ENCODE results near the gene THRB.
"Not testable (repeated sequence)": the region's sequence is repeated elsewhere in the genome, so short reads cannot be mapped to it uniquely, and the experiment has no call there.

The THRB gene

DNA sequence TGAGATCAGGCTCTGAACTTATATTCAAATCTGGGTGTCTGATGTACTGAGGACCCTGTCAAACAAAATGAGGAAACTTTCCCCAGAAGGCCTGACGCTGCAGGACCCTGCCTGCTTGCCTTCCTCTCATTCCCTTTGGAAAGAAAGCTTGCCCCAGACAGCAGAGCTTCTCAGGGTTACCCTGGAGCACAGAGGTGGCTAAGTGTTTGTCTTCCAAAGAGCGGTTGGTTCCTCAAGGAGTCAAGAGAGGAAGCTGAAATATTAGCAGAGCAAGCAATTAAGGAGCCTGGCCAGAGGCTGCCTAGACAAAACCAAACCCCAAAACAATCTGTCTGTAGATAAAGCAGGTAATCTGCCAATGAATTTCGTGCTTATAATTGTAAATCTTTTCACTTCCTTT, 374.2 kb downstream of the THRB start:
- DNase-seq (ENCODE audit: low read depth in 1 of 2, low spot score in 1 of 2): no peak

DNA sequence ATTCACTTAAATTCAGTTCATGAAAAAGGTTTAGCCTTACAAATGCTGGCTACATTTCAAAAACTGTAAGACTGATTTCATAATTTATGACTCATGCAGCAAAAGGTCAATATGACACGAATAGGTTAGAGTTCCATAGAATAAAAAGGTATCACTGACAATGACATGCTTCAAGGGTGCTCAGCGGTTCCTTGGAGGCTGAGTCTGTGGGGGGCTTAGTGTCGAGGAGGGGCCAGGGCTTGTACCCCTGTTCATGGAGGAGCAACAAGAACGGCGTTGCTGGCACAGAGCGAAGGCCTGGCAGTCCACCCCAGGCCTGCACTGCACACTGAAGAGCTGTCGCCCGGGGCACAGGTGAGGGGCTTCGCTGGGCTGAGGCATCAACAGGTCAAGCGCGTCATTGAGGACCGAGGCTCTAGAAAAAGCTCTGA, 375.3 kb downstream of the THRB start:
- no peak for DNase-seq (ENCODE audit: low read depth in 1 of 2, low spot score in 1 of 2)

DNA sequence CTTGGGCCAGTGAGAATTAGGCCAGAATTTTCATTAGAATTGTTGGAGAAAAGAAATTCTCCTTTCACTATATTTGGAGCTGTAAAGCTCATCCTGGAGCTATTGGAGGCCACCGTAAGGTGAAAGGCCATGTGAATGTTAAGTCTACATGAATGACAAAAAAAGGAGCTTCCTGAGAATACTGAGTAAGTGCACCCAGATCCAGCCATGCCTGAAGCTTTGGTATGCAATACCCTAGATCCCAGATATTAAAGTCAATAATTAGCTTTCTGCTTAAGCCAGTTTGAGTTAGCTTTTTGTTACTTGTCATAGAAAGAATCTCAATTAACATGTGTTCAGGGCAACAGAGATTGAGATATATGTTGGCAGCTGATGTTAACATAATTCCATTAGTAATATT, 377.1 kb downstream of the THRB start:
- DNase-seq (ENCODE audit: low read depth in 1 of 2, low spot score in 1 of 2): no peak

- DNase-seq (ENCODE audit: low read depth in 1 of 2, low spot score in 1 of 2): no peak
These were observed 382.9 kb downstream of the THRB start for GRCh38 chr3:24111711-24112110.

DNA sequence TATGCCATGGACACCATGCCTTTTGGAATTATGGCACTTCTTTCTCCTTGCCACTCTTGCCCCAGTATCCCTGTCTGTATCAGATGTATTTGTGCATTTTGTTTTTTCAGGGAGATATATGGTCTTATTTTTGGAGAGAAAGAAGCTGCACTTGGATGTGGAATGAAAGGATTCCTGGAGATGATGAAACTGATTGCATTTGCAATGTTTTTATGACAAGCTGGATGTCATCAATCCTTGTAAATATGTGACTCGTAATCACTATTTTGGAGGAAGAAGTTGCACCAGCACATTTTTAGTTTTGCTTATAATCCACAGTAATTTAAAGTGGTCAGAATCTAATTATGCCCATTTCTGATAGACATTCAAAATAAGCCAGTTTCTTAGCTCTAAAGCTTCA, 384.6 kb downstream of the THRB start:
- no peak for DNase-seq (ENCODE audit: low read depth in 1 of 2, low spot score in 1 of 2)

- no peak for DNase-seq (ENCODE audit: low read depth in 1 of 2, low spot score in 1 of 2)
These were observed 392.9 kb downstream of the THRB start for GRCh38 chr3:24101676-24102168.

GRCh38 chr3:24100696-24101402, 393.8 kb downstream of the THRB start:
- DNase-seq (ENCODE audit: low read depth in 1 of 2, low spot score in 1 of 2): no peak

DNA sequence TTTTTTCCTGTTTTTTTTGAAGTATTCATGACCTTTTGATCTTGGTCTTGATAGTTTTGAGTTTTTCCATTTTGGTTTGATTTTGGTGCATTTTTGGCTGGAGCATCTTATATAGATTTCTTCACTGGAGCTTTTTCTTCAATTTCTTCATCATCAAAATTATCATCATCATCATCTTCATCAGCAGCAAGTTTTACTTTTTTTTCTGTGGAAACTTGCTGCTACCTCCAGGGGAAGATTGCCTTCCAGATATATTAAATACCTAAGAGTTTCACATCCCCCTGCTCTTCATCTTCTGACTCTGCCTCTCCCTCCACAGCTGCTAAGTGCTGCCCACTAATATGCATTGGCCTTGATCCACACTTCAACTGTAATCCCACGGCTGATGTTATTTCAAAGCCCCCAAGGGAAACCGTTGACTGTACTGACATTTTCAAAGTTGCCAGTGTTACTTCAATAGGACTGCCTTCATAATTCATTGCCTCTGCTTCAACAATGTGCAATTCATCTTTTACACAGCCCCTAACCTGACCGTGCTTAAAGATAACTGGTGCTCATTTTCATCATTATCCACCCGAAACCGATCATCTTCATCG, 397.9 kb downstream of the THRB start:
- no peak for DNase-seq (ENCODE audit: low read depth in 1 of 2, low spot score in 1 of 2)

DNA sequence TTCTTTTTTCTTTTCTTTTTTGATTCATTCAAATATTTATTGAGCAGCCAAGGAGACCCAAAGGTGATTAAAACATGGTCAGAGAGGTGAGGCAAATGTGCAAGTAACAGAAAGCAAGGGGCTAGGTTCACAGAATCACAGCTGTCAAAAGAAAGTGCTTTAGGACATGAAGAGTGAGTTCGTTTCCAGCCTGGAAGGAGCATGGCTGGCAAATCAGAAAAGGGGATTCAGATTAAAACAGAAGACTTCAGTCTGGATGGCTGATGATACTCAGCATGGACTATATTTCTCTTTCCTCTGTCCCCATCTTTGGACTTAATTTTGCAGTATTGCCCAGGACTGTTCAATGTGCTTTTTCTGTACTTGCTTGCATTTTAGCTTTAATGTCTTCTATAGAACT, 398.4 kb downstream of the THRB start:
- DNase-seq (ENCODE audit: low read depth in 1 of 2, low spot score in 1 of 2): no peak

DNA sequence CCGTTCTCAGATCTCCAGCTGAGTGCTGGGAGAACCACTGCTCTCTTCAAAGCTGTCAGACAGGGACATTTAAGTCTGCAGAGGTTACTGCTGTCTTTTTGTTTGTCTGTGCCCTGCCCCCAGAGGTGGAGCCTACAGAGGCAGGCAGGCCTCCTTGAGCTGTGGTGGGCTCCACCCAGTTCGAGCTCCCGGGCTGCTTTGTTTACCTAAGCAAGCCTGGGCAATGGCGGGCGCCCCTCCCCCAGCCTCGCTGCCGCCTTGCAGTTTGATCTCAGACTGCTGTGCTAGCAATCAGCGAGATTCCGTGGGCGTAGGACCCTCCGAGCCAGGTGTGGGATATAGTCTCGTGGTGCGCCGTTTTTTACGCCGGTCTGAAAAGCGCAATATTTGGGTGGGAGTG, 399.8 kb downstream of the THRB start:
- not testable (repeated sequence) for DNase-seq (ENCODE audit: low read depth in 1 of 2, low spot score in 1 of 2)

DNA sequence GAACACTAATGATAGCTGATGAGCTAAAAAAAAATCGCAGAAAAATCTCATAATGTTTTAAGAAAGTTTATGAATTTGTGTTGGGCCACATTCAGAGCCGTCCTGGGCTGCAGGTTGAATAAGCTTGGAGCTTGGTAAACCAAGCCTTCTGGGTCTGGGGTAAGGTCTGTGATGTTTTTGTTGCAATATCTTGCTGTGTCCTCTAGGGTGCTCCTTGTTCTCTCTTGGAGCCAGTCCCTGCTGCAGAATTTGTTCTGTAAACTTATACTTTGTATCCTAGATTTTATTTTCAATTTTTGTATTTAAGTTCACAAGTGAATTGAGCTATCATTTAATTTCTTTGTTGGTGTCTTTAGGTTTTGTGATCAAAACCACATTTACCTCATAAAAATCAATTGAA, 405.9 kb downstream of the THRB start:
- DNase-seq (ENCODE audit: low read depth in 1 of 2, low spot score in 1 of 2): no peak

DNA sequence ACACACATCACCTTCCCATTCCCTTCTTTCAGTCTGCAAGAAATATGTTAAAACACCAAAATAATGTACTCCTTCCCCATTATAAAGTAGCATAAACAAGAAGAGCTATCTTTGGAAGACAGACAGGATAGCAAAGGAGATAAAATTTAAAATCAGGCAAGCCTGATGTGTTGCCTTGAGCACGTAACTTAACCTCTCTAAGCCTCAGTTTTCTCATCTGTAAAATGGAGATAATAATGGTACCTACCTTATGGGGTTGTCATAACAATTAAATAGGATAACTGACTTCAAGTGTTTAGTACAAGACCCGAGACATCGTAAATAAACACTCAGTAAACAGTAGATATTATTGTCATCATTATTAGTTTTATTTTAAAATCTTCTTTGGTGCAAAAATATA, 407.2 kb downstream of the THRB start:
- DNase-seq (ENCODE audit: low read depth in 1 of 2, low spot score in 1 of 2): no peak

DNA sequence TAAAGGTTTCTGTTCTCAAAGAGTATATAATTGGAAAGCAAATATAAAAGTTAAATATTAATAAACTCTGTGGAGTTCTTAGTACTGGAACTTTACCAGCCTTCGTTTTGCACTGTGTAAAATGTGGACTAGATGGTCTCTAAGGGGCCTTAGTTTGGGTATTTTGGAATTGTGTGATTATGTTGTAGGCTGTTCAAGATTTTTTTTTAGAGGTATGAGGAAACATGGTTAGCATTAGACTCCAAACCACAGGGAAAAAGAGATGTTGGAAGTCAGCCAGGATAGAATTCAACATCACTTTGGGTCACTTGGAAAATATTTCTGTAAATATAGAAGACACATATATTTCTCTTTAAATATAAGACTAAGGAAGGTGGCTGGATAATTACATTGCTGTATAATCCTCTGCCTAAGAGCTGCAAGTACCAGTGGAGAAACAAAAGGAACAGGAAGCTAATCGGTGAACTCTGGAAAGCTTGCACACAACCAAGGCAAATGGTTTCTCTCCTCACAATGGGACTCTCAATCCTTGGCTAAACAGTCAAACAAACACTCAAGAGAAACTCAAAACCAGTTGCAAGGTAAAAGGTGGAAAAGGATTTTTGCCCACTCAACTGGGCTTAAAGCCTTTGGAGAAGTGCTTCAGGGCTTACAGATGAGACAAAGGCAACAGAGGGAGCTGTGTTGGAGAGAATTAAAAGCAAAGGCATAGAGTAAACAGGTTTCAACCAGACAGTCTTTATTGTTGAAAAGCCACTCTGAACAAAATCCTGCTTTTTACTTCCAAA, 407.8 kb downstream of the THRB start:
- DNase-seq (ENCODE audit: low read depth in 1 of 2, low spot score in 1 of 2): no peak

GRCh38 chr3:24086206-24086605, 408.4 kb downstream of the THRB start:
- no peak for DNase-seq (ENCODE audit: low read depth in 1 of 2, low spot score in 1 of 2)

DNA sequence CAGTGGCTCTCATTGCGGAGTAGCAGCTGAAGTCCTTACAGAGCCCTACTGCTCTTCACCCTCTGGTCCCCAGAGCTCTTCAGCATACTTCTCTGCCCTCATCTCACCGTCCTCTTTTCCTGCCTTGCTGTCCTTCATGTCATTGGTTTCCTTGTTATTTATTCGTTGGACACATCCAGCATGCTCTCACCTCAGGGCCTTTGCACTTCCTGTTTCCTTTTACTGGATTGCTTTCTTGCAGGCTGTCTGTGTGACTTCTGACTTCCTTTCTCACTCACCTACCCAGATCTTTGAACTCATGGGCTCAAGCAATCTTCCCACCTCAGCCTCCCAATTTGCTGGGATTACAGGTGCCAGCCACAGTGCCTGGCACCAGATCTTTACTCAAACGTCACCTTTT, 422.5 kb downstream of the THRB start:
- no peak for DNase-seq (ENCODE audit: low read depth in 1 of 2, low spot score in 1 of 2)

GRCh38 chr3:24069045-24069444, 425.6 kb downstream of the THRB start:
- no peak for DNase-seq (ENCODE audit: low read depth in 1 of 2, low spot score in 1 of 2)

DNA sequence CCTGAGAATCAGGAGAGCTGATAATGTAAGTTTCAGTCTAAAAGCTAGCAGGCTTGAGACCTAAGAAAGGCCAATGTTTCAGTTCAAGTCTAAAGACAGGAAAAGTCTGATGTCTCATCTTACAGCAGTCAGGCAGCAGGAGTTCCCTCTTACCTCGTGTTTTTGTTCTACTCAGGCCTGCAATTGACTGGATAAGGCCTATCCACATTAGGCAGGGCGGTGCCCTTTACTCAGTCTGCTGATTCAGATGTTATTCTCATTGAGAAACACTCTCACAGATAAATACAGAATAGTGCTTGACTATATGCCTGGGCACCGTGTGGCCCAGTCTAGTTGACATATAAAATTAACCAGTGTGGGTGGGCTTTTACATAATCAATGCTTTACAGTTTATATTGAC, 427.2 kb downstream of the THRB start:
- DNase-seq (ENCODE audit: low read depth in 1 of 2, low spot score in 1 of 2): no peak

Measured in activated T-helper 1 cell treated with anti-CD3 and anti-CD28 coated beads, Interleukin-2, amount 50 U/mL, for 16 hours (primary cell).